NCI-H146 treated with DMSO at 0.1 percent for 48 hours (cell line): ENCODE measurements around the gene RTN4R.
"Not testable (repeated sequence)": the region's sequence is repeated elsewhere in the genome, so short reads cannot be mapped to it uniquely, and the experiment has no call there.

Experiments used
- DNase-seq: peaks from one replicate; lab custom pipeline; 2025; ENCODE audit not compliant: unreplicated experiment; lab: John Stamatoyannopoulos, UW

Gene RTN4R

DNA sequence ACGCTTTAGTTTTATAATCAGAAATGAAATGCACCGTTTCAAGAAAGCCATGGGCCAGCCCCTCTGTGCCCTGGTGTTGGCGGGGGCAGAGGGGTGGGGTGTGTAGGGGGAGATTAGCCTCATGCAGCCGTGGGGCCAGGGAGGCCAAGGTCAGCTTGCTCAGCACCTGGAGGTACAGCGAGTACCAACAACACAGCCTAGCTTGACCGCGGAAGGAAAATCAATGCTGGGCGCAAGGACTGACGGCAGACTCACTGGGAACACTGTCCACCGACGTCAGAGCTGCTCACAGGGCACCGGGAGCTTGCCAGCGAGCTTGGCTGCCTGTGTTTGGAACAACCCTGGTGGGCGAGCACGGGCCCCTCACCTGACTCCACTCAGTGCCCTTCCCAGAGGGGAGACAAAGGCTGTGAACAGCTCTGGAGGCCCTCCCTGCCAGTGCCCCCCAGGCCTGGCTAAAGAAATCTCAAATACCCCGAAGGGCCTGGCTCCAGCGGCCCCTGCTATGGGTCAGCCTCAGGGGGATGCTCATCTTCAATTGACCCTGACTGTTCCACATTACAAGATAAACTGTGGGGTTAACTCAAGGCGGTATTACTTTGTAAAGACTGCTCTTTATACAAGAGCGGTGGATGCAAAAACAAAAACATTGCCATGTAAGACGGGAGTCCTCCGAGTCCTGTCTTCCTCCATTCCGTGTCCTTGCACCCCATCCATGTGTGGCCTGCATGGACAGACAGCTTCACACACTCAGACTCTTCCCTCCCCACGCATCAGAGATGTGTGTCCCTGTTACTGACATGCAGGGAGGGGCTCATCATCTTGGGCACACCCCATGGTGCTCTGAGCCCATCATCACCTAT is 21.3 kb upstream of the RTN4R start:
- DNase-seq: not testable (repeated sequence)

DNA sequence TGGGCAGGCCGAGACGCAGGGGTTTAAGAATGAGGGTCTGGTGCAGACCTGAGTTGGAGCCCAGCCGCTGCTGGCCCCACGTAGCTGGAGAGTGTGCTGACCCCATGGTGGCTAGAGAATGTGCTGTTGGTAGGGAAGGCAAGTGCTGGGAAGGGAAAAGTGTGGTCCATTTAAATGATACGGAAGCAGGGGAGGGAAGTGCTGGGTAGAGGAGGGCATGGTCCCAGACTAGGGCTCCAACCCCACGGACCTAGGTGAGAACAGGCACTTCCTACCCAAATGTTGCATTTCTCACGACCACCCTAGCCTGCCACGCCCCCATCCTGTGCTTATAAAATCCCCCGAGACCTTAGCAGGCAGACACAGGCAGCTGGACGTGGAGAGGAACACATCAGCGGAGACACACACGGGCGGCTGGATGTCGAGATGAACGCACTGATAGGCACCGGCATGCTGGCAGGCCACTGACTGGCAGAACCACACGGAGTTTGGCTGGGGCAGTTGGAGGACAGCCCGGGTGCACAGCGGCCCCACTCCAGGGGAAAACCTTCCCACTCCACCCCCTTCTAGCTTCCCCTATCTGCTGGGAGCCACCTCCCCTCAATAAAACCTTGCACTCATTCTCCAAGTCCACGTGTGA is 18.8 kb upstream of the RTN4R start:
- DNase-seq: not testable (repeated sequence)

- not testable (repeated sequence) for DNase-seq
These were observed 18.2 kb upstream of the RTN4R start for GRCh38 chr22:20286312-20286660.

DNA sequence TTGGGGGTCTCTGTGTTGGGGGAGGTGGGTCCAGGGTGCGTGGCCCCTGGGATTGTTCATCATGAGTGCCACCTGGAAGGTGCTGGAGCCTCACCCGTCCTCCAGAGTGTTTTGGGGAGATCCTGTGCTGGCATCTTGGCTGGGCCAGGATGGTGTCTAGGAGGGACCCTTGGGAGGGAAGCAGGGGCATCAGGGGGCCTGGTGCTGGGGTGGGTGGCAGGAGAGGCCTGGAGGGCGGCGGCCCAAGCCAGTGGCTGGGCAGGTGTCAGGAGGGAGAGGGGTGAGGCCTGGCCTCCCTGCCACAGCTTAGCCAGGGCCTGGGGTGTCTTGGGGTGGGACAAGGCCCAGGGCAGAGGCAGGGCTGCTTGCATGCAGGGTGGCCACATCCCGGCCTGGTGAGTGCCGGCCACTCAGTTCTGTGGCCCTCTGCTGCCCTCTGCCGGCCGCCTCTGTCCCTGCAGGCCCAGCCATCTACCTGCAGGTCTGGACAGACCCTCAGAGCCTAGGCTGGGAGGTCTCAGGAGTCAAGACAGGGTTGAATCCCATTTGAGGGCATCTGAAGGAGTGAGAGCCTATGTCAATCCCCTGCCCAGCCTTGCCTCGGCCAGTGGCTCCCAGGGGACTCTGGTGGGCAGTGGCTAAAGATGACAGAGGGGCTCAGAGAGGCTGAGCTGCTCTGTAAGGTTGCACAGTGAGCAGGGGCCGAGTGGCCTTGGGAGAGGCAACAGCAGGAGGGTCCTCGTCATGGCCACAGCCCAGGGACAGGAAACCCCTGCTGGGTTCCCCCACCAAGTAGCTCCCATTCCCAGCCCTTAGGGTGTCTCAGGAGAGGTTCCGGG is 17.6 kb upstream of the RTN4R start:
- DNase-seq: peak; percentile 3

- DNase-seq: no peak
These were observed 16.5 kb upstream of the RTN4R start for GRCh38 chr22:20284471-20285086.

GRCh38 chr22:20283674-20284066 is 15.6 kb upstream of the RTN4R start:
- peak; percentile 6 for DNase-seq

- peak; percentile 29 for DNase-seq
These were observed 15.0 kb upstream of the RTN4R start for GRCh38 chr22:20282901-20283673.

DNA sequence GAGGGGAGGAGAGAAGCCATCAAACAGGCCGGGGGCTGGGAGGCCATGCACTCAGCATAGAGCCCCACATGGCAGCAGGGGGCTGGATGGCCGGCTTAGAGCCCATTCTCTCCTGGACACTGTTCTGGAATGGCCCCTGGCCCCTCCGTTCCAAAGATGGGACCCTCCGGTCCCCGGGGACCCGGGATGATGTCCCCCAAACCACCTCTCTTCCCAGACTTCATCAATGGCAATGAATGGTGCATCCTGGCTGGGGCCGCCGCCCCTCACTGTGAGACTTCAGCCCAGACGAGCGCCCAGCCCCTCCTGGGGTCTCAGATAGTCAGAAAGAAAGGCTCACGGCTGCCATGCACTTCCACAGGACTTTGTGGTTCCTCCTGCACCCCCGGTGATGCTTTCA is 13.8 kb upstream of the RTN4R start:
- no peak for DNase-seq

DNA sequence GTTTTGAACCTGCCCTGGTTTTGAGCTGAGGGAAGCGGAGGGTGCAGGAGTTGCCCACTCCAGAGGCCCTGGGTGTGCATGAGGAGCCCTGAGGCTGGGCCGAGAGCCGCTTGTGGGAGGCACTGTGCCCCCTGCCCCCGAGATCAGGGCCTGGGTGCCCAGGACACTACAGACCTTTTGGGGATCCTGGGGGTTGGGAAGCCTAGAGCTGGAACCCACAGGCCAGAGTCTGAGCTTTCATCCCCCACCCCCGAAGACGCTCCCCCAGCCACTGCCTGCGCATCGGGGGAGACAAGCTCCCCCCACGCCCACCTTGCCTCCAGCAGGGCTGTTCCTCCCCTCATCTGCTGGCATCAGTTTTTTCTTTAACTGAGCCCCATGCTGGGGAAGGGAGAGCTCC is 13.4 kb upstream of the RTN4R start:
- not testable (repeated sequence) for DNase-seq

- DNase-seq: no peak
These were observed 12.7 kb upstream of the RTN4R start for GRCh38 chr22:20280866-20281265.

GRCh38 chr22:20280163-20280562 is 12.0 kb upstream of the RTN4R start:
- not testable (repeated sequence) for DNase-seq

DNA sequence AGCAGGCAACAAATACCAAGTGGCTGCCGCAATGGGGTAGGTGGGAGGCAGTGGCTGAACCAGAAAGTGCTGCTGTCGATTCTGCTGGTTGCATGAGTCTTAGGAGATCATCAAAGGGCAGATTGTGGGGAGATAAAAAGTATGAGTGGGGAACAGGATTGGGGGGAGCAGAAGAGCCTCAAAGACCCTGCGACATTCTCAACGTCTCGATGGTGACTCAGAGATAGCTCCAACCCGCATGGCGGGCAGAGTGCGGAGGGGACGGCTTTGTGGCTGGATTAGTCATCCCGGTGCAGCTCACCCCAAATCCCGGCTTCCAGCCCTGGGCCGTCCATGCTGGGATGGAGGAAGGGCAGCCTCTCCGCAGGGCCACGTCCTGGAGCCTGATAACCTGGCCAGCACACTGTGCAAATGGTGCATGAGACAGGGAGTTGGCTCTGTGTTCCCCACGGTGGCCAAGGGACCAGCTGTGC is 11.6 kb upstream of the RTN4R start:
- no peak for DNase-seq

- DNase-seq: not testable (repeated sequence)
These were observed 10.8 kb upstream of the RTN4R start for GRCh38 chr22:20278726-20279490.

DNA sequence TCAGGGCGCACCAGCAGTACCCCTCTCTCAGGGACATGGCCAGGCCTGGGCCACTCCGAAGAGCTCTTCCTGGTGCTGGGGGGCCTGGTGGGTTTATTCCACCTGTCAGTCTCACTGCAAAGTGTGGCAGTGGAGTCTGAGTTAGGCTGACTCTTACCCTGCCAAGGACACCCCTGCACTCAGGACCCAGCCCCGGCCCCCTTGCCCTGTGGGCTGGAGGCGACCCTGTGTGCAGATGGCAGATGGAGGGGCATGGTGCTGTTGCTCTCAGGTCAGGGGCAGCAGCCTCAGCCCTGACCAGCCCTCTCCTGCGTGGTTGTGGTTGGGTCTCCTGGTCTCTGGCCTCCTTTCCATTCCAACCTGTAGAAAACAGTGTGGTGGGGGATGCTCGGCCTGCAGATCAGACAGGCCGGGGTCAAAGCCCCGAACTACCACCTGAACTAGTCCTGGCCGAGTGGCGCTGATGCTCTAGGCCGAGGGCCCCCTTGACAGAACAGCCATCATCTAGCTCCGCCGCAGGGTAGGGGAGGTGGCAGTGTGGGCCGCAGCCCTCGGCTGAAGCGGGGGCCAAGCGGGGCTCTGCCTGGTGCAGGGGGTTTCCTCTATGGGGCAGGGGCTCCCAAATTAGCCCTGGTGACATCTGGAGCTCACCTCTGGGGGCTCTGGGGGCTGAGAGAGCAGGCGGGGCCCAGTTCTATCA is 10.0 kb upstream of the RTN4R start:
- not testable (repeated sequence) for DNase-seq

DNA sequence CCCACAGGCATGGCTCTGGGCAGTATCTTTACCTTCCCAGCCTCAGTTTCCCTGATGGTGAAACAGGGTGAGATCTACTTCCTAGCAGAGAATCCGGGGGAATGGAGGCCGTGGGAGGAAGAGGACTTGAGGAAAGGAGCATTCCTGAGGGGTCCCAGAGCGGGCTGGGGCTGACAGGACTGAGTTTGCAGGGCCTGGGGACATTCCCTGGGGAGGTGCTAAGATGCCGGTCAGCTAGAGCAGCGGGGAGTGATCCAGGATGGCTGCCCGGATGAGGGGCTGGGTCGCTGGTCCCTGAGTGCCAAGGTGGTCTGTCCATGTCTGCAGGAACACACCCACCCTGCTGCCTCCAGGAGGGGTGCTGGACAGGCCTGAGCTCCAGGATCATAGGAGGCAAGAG is 8.3 kb upstream of the RTN4R start:
- DNase-seq: no peak

- no peak for DNase-seq
These were observed 7.7 kb upstream of the RTN4R start for GRCh38 chr22:20275836-20276235.

DNA sequence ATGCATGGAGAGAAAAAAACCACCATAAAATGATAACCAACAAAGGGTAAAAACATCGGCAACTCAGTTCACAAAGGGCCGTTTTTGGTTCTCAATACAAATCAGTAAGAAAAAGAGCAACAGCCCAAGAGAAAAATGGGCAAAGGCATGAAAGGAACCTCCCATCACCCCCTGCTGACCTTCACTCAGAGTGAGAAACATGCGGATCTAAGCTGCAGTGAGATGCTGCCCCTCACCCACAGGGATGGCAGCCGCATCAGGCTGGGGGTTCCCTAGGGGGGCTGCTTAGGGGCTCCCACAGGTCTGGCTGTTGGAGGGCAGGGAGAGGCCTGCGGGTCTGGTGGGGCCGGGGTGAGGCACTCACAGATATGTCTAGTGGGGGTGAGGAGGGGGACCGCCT is 7.2 kb upstream of the RTN4R start:
- DNase-seq: not testable (repeated sequence)

- not testable (repeated sequence) for DNase-seq
These were observed 6.3 kb upstream of the RTN4R start for GRCh38 chr22:20274374-20274773.

GRCh38 chr22:20273758-20274181 is 5.7 kb upstream of the RTN4R start:
- no peak for DNase-seq
